Neural cell (in vitro differentiated cells): ENCODE results near the gene STAT5B. TPM values are rescaled to one million over a fixed set of nuclear protein-coding genes. Genes with fewer than 3 reads are reported as not detected.
"Not testable (repeated sequence)": the region's sequence is repeated elsewhere in the genome, so short reads cannot be mapped to it uniquely, and the experiment has no call there.

ENCODE experiments used
- H2AFZ ChIP-seq: fragments of 200-600, 300-800 bp; sonication (generic), shearing (Covaris generic); 2 replicates; pipeline ENCODE4 v1.6.0; 2014; ENCODE audit warnings: low read depth, mild to moderate bottlenecking, antibody characterized with exemption, low read length, moderate library complexity
- H3F3A ChIP-seq: fragments of 200-600 bp; shearing (Covaris generic); 2 replicates; pipeline ENCODE4 v1.6.1; 2016; ENCODE audit warnings: mild to moderate bottlenecking, moderate library complexity, mixed read lengths, antibody characterized with exemption, low read length; ENCODE audit not compliant: insufficient read depth, poor library complexity, severe bottlenecking
- H3K27ac ChIP-seq: fragments of 200-600, 300-800 bp; sonication (generic), shearing (Covaris generic); 2 replicates; pipeline ENCODE4 v1.5.1; 2014; ENCODE audit warnings: mild to moderate bottlenecking, low read length, moderate library complexity
- H3K27me3 ChIP-seq: fragments of 300-800, 200-600 bp; sonication (generic), shearing (Covaris generic); 2 replicates; pipeline ENCODE4 v1.6.0; 2014; ENCODE audit warnings: mild to moderate bottlenecking, low read depth, low read length, moderate library complexity; ENCODE audit not compliant: insufficient read depth
- H3K36me3 ChIP-seq: fragments of 300-800, 200-600 bp; sonication (generic), shearing (Covaris generic); 2 replicates; pipeline ENCODE4 v1.5.1; 2014; ENCODE audit warnings: mild to moderate bottlenecking, antibody characterized with exemption, low read length, moderate library complexity; ENCODE audit not compliant: insufficient read depth
- H3K4me2 ChIP-seq: fragments of 300-800, 200-600 bp; sonication (generic), shearing (Covaris generic); 2 replicates; pipeline ENCODE4 v1.6.0; 2014; ENCODE audit warnings: mild to moderate bottlenecking, low read length
- H3K4me3 ChIP-seq: fragments of 300-800, 200-600 bp; sonication (generic), shearing (Covaris generic); 2 replicates; pipeline ENCODE4 v1.5.1; 2014; ENCODE audit warnings: mild to moderate bottlenecking, low read length, moderate library complexity
- H3K79me2 ChIP-seq: fragments of 200-600 bp; shearing (Covaris generic); replicated peaks from 2 replicates; pipeline ENCODE4 v1.6.0; 2014; ENCODE audit warnings: mild to moderate bottlenecking, low read length, moderate library complexity; ENCODE audit not compliant: insufficient read depth
- H3K9ac ChIP-seq: fragments of 300-800, 200-600 bp; sonication (generic), shearing (Covaris generic); 2 replicates; pipeline ENCODE4 v1.6.1; 2016; ENCODE audit warnings: mild to moderate bottlenecking, low read length, mixed read lengths
- H3K9me2 ChIP-seq: fragments of 200-600 bp; shearing (Covaris generic); 2 replicates; pipeline ENCODE4 v1.6.1; 2016; ENCODE audit warnings: mild to moderate bottlenecking, low read length, mixed read lengths; ENCODE audit not compliant: insufficient read depth
- H3K9me3 ChIP-seq: fragments of 200-600, 300-800 bp; sonication (generic), shearing (Covaris generic); 2 replicates; pipeline ENCODE4 v1.6.1; 2016; ENCODE audit warnings: mild to moderate bottlenecking, mixed run types, low read length, moderate library complexity, mixed read lengths
- H4K20me1 ChIP-seq: fragments of 200-600 bp; shearing (Covaris generic); 2 replicates; pipeline ENCODE4 v1.6.1; 2016; ENCODE audit warnings: mild to moderate bottlenecking, mixed run types; ENCODE audit not compliant: insufficient read depth
- CTCF ChIP-seq: fragments of 450-650 bp; IDR thresholded peaks from 2 replicates; pipeline ENCODE4 v1.5.1; 2014; ENCODE audit warnings: antibody characterized with exemption, mild to moderate bottlenecking, moderate library complexity; ENCODE audit not compliant: poor library complexity, severe bottlenecking
- EP300 ChIP-seq: fragments of 450-650 bp; conservative IDR thresholded peaks from 2 replicates; pipeline ENCODE4 v1.6.1; 2014; ENCODE audit warnings: antibody characterized with exemption, mild to moderate bottlenecking, moderate library complexity; ENCODE audit not compliant: poor library complexity, severe bottlenecking
- EZH2 ChIP-seq: fragments of 200-600, 300-800 bp; shearing (Covaris generic), sonication (generic); IDR thresholded peaks from 2 replicates; pipeline ENCODE4 v1.6.1; 2014; ENCODE audit warnings: antibody characterized with exemption, low read length, borderline replicate concordance, mild to moderate bottlenecking; ENCODE audit not compliant: insufficient read depth, poor library complexity, severe bottlenecking
- MXI1 ChIP-seq: fragments of 450-650 bp; conservative IDR thresholded peaks from 2 replicates; pipeline ENCODE4 v1.6.1; 2014; ENCODE audit warnings: antibody characterized with exemption, mild to moderate bottlenecking; ENCODE audit not compliant: poor library complexity, severe bottlenecking
- POLR2AphosphoS5 ChIP-seq: IDR thresholded peaks from 2 replicates; pipeline ENCODE4 v1.6.1; 2012
- RAD21 ChIP-seq: fragments of 450-650 bp; conservative IDR thresholded peaks from 2 replicates; pipeline ENCODE4 v1.6.1; 2014; ENCODE audit warnings: antibody characterized with exemption, mild to moderate bottlenecking, moderate library complexity
- REST ChIP-seq: IDR thresholded peaks from 2 replicates; pipeline ENCODE4 v1.6.1; 2012; ENCODE audit warnings: borderline replicate concordance
- SMC3 ChIP-seq: fragments of 450-650 bp; conservative IDR thresholded peaks from 2 replicates; pipeline ENCODE4 v1.6.1; 2014; ENCODE audit warnings: antibody characterized with exemption, mild to moderate bottlenecking, moderate library complexity; ENCODE audit not compliant: poor library complexity
- TAF1 ChIP-seq: IDR thresholded peaks from 2 replicates; pipeline ENCODE4 v1.6.1; 2012; ENCODE audit warnings: low read depth
- polyA plus RNA-seq: library from polyadenylated mRNA; depleted of rRNA; stranded (reverse); fragments of >200 nt; gene quantifications from 2 replicates; pipeline ENCODE4 v1.2.3, GENCODE V29; 2014

STAT5B gene
- polyA plus RNA-seq, 1 donor from 2014 or later = 47.4 TPM

GRCh38 chr17:42248351-42249179 lies 27.6 kb downstream of the STAT5B start (continued):
- TF ChIP-seq RAD21 (no peak), SMC3 (no peak)

- Histone ChIP-seq H3K9me3 (no peaks in the 10 kb centered on the region), H3K27me3 (no peaks in the 10 kb centered on the region), H3K9me2 (no peaks in the 10 kb centered on the region), H4K20me1 (no peaks in the 10 kb centered on the region), H2AFZ (no peak overlapping the region), H3K79me2 (peaks cover 38% of the 10 kb centered on the region), H3K4me3 (no peak overlapping the region), H3K4me2 (no peak overlapping the region), H3K27ac (no peak overlapping the region), H3K9ac (no peak overlapping the region), H3F3A (no peaks in the 10 kb centered on the region), H3K36me3 (no peaks in the 10 kb centered on the region)
- TF ChIP-seq RAD21 = no peak
- TF ChIP-seq TAF1 = no peak
- TF ChIP-seq REST = no peak
- no peak for TF ChIP-seq POLR2AphosphoS5
- no peak for TF ChIP-seq EP300
- TF ChIP-seq SMC3 = no peak
- TF ChIP-seq EZH2 = no peak
- TF ChIP-seq MXI1 = no peak
- TF ChIP-seq CTCF = no peak
These were observed 28.5 kb downstream of the STAT5B start for GRCh38 chr17:42247734-42248133.

- Histone ChIP-seq H4K20me1 (no peaks in the 10 kb centered on the region), H3K27me3 (no peaks in the 10 kb centered on the region), H3K9me2 (no peaks in the 10 kb centered on the region), H3K79me2 (peaks cover 29% of the 10 kb centered on the region), H3K4me3 (no peak overlapping the region), H3K9ac (no peak overlapping the region), H3K36me3 (no peaks in the 10 kb centered on the region), H3K4me2 (no peak overlapping the region), H3K27ac (no peak overlapping the region), H3K9me3 (no peaks in the 10 kb centered on the region), H2AFZ (no peak overlapping the region), H3F3A (no peaks in the 10 kb centered on the region)
- TF ChIP-seq TAF1 = no peak
- no peak for TF ChIP-seq SMC3
- no peak for TF ChIP-seq RAD21
- TF ChIP-seq POLR2AphosphoS5 = no peak
- no peak for TF ChIP-seq EZH2
- no peak for TF ChIP-seq EP300
- TF ChIP-seq CTCF = no peak
- no peak for TF ChIP-seq REST
- no peak for TF ChIP-seq MXI1
These were observed 29.7 kb downstream of the STAT5B start for GRCh38 chr17:42246515-42246914.

- not testable (repeated sequence) for H3F3A ChIP-seq, H3K9ac ChIP-seq, H3K9me3 ChIP-seq, H3K4me3 ChIP-seq, H4K20me1 ChIP-seq, H3K36me3 ChIP-seq, H3K4me2 ChIP-seq, H3K9me2 ChIP-seq, H3K27ac ChIP-seq, H2AFZ ChIP-seq, H3K27me3 ChIP-seq
- H3K79me2 ChIP-seq = peaks cover 22% of the 10 kb centered on the region
These were observed 31.0 kb downstream of the STAT5B start for GRCh38 chr17:42245183-42245582.
